Measurements from ENCODE around the gene LOXHD1.

LOXHD1 gene

DNA sequence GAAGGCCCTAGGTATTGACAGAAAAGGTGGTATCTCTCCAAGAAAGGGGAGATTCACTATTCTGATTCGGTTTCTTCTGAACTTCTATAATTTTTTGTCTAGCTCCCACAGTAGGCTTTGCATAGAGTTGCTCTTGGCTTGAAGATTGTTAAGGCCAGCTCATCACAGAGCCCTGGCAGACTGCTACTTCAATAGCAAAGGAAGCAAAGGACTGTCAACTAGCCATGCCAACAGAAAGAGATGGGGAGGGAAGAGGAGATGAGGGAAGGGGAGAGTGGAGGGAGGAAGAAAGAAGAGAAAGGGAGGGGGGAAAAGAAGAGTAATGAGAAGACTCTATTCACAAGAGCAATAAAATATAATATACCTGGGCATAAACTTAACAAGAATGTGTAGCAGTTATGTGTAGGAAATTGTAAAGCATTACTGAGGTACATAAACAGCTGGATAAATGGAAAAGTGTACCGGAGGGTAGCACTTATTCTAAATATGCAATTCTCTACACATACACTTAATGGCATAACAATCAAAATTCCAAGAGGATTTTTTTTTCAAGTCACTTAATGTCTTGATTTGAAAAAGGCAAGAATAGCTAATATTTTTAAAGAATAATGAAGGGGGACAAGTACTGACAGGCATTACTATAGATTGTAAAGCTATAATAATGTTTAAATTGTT lies 102.5 kb downstream of the LOXHD1 start:
- H2AK5ac ChIP-seq (ENCODE audit: low read length, severe bottlenecking) = no peak overlapping the region
- H3K36me3 ChIP-seq (ENCODE audit: control insufficient read depth in 1 of 2, insufficient read depth in 2 of 2, low read depth in 1 of 2, low read length in 2 of 2) = no peaks in the 10 kb centered on the region
- no peaks in the 10 kb centered on the region for H3K79me1 ChIP-seq (replicated peaks; ENCODE audit: low read length, poor library complexity, severe bottlenecking)
- H2BK15ac ChIP-seq (ENCODE audit: low read depth, poor library complexity, severe bottlenecking) = no peak overlapping the region
- no peak overlapping the region for H3K27ac ChIP-seq (ENCODE audit: low read length, poor library complexity, severe bottlenecking)
- H3K14ac ChIP-seq (ENCODE audit: low read length in 2 of 2) = no peak overlapping the region
- H2BK12ac ChIP-seq (ENCODE audit: low read length in 2 of 2) = no peak overlapping the region
- no peak overlapping the region for H4K91ac ChIP-seq (ENCODE audit: low read length)
- no peaks in the 10 kb centered on the region for H3K27me3 ChIP-seq (ENCODE audit: control insufficient read depth in 1 of 2, insufficient read depth in 1 of 2, low read length in 2 of 2)
- no peak overlapping the region for H3K9ac ChIP-seq (ENCODE audit: low read length)
- H3K4me1 ChIP-seq (ENCODE audit: control insufficient read depth, insufficient read depth, low read depth, low read length) = no peaks in the 10 kb centered on the region
- H2BK120ac ChIP-seq (ENCODE audit: low read depth, low read length) = no peak overlapping the region
- H3K4me2 ChIP-seq (ENCODE audit: low read length, poor library complexity, severe bottlenecking) = no peak overlapping the region
- DNase-seq = no peak
- H3K23ac ChIP-seq (ENCODE audit: low read length in 2 of 2) = no peak overlapping the region
- no peak overlapping the region for H3K18ac ChIP-seq (ENCODE audit: low read depth in 1 of 2, low read length in 2 of 2)
- 17% methylated on average over 1 of the region's 2 CpGs for WGBS
- no peak overlapping the region for H2BK5ac ChIP-seq (ENCODE audit: low read depth, low read length, poor library complexity, severe bottlenecking)
- H3K4me3 ChIP-seq (ENCODE audit: insufficient read depth in 1 of 2, low read depth in 1 of 2, low read length in 2 of 2) = no peak overlapping the region
- H4K8ac ChIP-seq (ENCODE audit: low read length) = no peak overlapping the region
- no peak overlapping the region for H2AFZ ChIP-seq (ENCODE audit: low read depth, low read length)
- H3K4ac ChIP-seq (ENCODE audit: low read depth in 1 of 2, low read length in 2 of 2) = no peak overlapping the region
- H3K9me3 ChIP-seq (ENCODE audit: control insufficient read depth, low read length) = peaks cover 4% of the 10 kb centered on the region

DNA sequence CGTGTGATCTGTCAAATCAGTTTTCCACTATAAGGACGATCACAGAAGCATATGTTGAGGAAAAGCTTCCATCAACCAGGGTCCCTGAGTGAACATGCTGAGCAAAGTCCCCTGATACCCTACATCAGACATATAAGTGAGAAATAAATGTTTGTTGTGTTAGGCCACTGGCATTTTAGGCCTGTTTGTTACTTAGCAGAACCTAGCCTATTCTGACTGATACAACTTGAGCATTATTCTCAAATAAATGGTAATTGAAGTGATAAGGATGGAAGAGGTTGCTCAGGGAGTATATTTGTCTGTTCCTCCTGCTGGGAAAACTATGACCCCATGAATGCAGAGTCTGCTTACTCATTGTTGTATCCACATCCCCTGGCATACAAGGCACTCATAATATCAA lies 106.4 kb downstream of the LOXHD1 start:
- no peak overlapping the region for H2AFZ ChIP-seq (ENCODE audit: low read depth, low read length)
- no peaks in the 10 kb centered on the region for H3K36me3 ChIP-seq (ENCODE audit: control insufficient read depth in 1 of 2, insufficient read depth in 2 of 2, low read depth in 1 of 2, low read length in 2 of 2)
- no peak overlapping the region for H2BK15ac ChIP-seq (ENCODE audit: low read depth, poor library complexity, severe bottlenecking)
- no peak overlapping the region for H4K91ac ChIP-seq (ENCODE audit: low read length)
- no peak overlapping the region for H4K8ac ChIP-seq (ENCODE audit: low read length)
- H3K4me1 ChIP-seq (ENCODE audit: control insufficient read depth, insufficient read depth, low read depth, low read length) = no peaks in the 10 kb centered on the region
- H3K27me3 ChIP-seq (ENCODE audit: control insufficient read depth in 1 of 2, insufficient read depth in 1 of 2, low read length in 2 of 2) = no peaks in the 10 kb centered on the region
- no peak overlapping the region for H2AK5ac ChIP-seq (ENCODE audit: low read length, severe bottlenecking)
- no peak overlapping the region for H3K23ac ChIP-seq (ENCODE audit: low read length in 2 of 2)
- no peak overlapping the region for H3K9ac ChIP-seq (ENCODE audit: low read length)
- peaks cover 4% of the 10 kb centered on the region for H3K9me3 ChIP-seq (ENCODE audit: control insufficient read depth, low read length)
- no peak overlapping the region for H3K4ac ChIP-seq (ENCODE audit: low read depth in 1 of 2, low read length in 2 of 2)
- no peak overlapping the region for H3K14ac ChIP-seq (ENCODE audit: low read length in 2 of 2)
- no peak overlapping the region for H2BK5ac ChIP-seq (ENCODE audit: low read depth, low read length, poor library complexity, severe bottlenecking)
- H2BK12ac ChIP-seq (ENCODE audit: low read length in 2 of 2) = no peak overlapping the region
- H3K79me1 ChIP-seq (replicated peaks; ENCODE audit: low read length, poor library complexity, severe bottlenecking) = no peaks in the 10 kb centered on the region
- no peak for DNase-seq
- H3K18ac ChIP-seq (ENCODE audit: low read depth in 1 of 2, low read length in 2 of 2) = no peak overlapping the region
- 67% methylated on average over 1 of the region's 2 CpGs for WGBS
- H3K4me3 ChIP-seq (ENCODE audit: insufficient read depth in 1 of 2, low read depth in 1 of 2, low read length in 2 of 2) = no peak overlapping the region
- H3K4me2 ChIP-seq (ENCODE audit: low read length, poor library complexity, severe bottlenecking) = no peak overlapping the region
- H2BK120ac ChIP-seq (ENCODE audit: low read depth, low read length) = no peak overlapping the region
- no peak overlapping the region for H3K27ac ChIP-seq (ENCODE audit: low read length, poor library complexity, severe bottlenecking)

DNA sequence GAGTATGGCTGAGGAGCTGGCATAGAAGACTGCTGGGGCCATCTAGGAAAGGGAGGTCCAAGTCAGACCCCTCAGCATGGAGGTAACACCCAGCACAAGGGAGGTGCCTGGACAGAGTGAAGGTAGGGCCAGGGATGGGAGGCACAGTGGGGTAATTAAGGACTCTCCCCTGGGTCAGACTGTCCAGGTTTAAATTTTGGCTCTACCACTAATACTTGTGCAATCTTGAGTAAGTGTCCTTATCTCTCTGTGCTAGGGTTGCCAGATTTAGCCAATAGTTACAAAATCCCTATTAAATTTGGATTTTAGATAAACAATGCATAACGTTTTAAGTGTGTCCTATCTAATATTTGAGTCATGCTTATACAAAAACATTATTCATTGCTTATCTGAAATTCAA lies 109.5 kb downstream of the LOXHD1 start:
- H4K91ac ChIP-seq (ENCODE audit: low read length) = no peak overlapping the region
- no peak overlapping the region for H3K27ac ChIP-seq (ENCODE audit: low read length, poor library complexity, severe bottlenecking)
- H3K4me1 ChIP-seq (ENCODE audit: control insufficient read depth, insufficient read depth, low read depth, low read length) = no peaks in the 10 kb centered on the region
- H3K23ac ChIP-seq (ENCODE audit: low read length in 2 of 2) = no peak overlapping the region
- H3K4me2 ChIP-seq (ENCODE audit: low read length, poor library complexity, severe bottlenecking) = no peak overlapping the region
- H3K36me3 ChIP-seq (ENCODE audit: control insufficient read depth in 1 of 2, insufficient read depth in 2 of 2, low read depth in 1 of 2, low read length in 2 of 2) = no peaks in the 10 kb centered on the region
- H3K27me3 ChIP-seq (ENCODE audit: control insufficient read depth in 1 of 2, insufficient read depth in 1 of 2, low read length in 2 of 2) = no peaks in the 10 kb centered on the region
- DNase-seq = no peak
- H2BK120ac ChIP-seq (ENCODE audit: low read depth, low read length) = no peak overlapping the region
- peaks cover 4% of the 10 kb centered on the region for H3K9me3 ChIP-seq (ENCODE audit: control insufficient read depth, low read length)
- H3K9ac ChIP-seq (ENCODE audit: low read length) = no peak overlapping the region
- H3K18ac ChIP-seq (ENCODE audit: low read depth in 1 of 2, low read length in 2 of 2) = no peak overlapping the region
- H3K4ac ChIP-seq (ENCODE audit: low read depth in 1 of 2, low read length in 2 of 2) = no peak overlapping the region
- no peaks in the 10 kb centered on the region for H3K79me1 ChIP-seq (replicated peaks; ENCODE audit: low read length, poor library complexity, severe bottlenecking)
- H2AK5ac ChIP-seq (ENCODE audit: low read length, severe bottlenecking) = no peak overlapping the region
- H2BK5ac ChIP-seq (ENCODE audit: low read depth, low read length, poor library complexity, severe bottlenecking) = no peak overlapping the region
- H4K8ac ChIP-seq (ENCODE audit: low read length) = no peak overlapping the region
- H3K4me3 ChIP-seq (ENCODE audit: insufficient read depth in 1 of 2, low read depth in 1 of 2, low read length in 2 of 2) = no peak overlapping the region
- H2AFZ ChIP-seq (ENCODE audit: low read depth, low read length) = no peak overlapping the region
- H2BK12ac ChIP-seq (ENCODE audit: low read length in 2 of 2) = no peak overlapping the region
- no peak overlapping the region for H2BK15ac ChIP-seq (ENCODE audit: low read depth, poor library complexity, severe bottlenecking)
- H3K14ac ChIP-seq (ENCODE audit: low read length in 2 of 2) = no peak overlapping the region
- no CpG with 5 or more reads among the region's 1 CpG for WGBS

DNA sequence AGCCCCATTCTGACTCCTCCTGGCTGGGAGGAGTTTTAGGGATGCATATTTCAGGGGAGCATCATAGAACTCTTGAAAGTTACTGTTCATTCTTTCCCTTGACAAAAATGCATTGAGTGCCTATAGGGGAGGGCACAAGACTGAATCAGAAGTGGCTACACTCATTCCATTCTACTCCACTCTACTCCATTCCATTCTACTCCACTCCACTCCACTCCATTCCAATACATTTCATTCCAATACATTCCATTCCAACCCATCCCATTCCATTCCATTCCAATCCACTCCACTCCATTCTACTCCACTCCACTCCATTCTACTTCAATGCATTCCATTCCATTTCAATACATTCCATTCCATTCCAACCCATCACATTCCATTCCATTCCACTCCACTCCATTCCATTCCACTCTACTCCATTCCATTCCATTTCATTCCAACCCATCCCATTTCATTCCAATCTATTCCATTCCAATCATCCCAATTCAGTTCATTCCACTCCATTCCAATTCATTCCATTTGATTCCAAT lies 110.8 kb downstream of the LOXHD1 start:
- Histone ChIP-seq H3K14ac (ENCODE audit: low read length in 2 of 2) (no peak overlapping the region), H2BK120ac (ENCODE audit: low read depth, low read length) (no peak overlapping the region), H2BK15ac (ENCODE audit: low read depth, poor library complexity, severe bottlenecking) (no peak overlapping the region), H3K4ac (ENCODE audit: low read depth in 1 of 2, low read length in 2 of 2) (no peak overlapping the region), H3K36me3 (ENCODE audit: control insufficient read depth in 1 of 2, insufficient read depth in 2 of 2, low read depth in 1 of 2, low read length in 2 of 2) (no peaks in the 10 kb centered on the region), H3K27ac (ENCODE audit: low read length, poor library complexity, severe bottlenecking) (no peak overlapping the region), H3K9ac (ENCODE audit: low read length) (no peak overlapping the region), H3K4me2 (ENCODE audit: low read length, poor library complexity, severe bottlenecking) (no peak overlapping the region), H2AK5ac (ENCODE audit: low read length, severe bottlenecking) (no peak overlapping the region), H3K4me1 (ENCODE audit: control insufficient read depth, insufficient read depth, low read depth, low read length) (no peaks in the 10 kb centered on the region), H3K27me3 (ENCODE audit: control insufficient read depth in 1 of 2, insufficient read depth in 1 of 2, low read length in 2 of 2) (no peaks in the 10 kb centered on the region), H2BK12ac (ENCODE audit: low read length in 2 of 2) (no peak overlapping the region), H3K9me3 (ENCODE audit: control insufficient read depth, low read length) (peaks cover 4% of the 10 kb centered on the region), H3K18ac (ENCODE audit: low read depth in 1 of 2, low read length in 2 of 2) (no peak overlapping the region), H4K8ac (ENCODE audit: low read length) (no peak overlapping the region), H3K79me1 (replicated peaks; ENCODE audit: low read length, poor library complexity, severe bottlenecking) (no peaks in the 10 kb centered on the region), H4K91ac (ENCODE audit: low read length) (no peak overlapping the region), H2AFZ (ENCODE audit: low read depth, low read length) (no peak overlapping the region), H2BK5ac (ENCODE audit: low read depth, low read length, poor library complexity, severe bottlenecking) (no peak overlapping the region), H3K4me3 (ENCODE audit: insufficient read depth in 1 of 2, low read depth in 1 of 2, low read length in 2 of 2) (no peak overlapping the region), H3K23ac (ENCODE audit: low read length in 2 of 2) (no peak overlapping the region)
- no peak for DNase-seq

All from mesenchymal stem cell (in vitro differentiated cells and primary cell).